SK-N-SH treated with all-trans-retinoic acid at 6 μM for 48 hours (cell line): Measurements from ENCODE around the gene CERS2.
A peak's percentile ranks its signal among the peaks of the same experiment; 100 is the strongest.

Experiments used
- ATAC-seq: fragments of 200-7000 bp; cut with Tn5 transposase; 3 replicates; pipeline ENCODE4 v1.9.1; 2020; ENCODE audit warnings: mild to moderate bottlenecking, moderate library complexity
- ARNTL ChIP-seq: fragments of 450-650 bp; formaldehyde crosslinking; IDR thresholded peaks from 2 replicates; pipeline ENCODE4 v1.5.0; 2020; ENCODE audit warnings: low read depth, mild to moderate bottlenecking, moderate library complexity, borderline replicate concordance
- BACH2 ChIP-seq: fragments of 250-450 bp; sonication (Bioruptor Pico); IDR thresholded peaks from 2 replicates; pipeline ENCODE4 v1.9.0; 2021; ENCODE audit warnings: mild to moderate bottlenecking, borderline replicate concordance
- CSDC2 ChIP-seq: fragments of 250-450 bp; sonication (Bioruptor Pico); IDR thresholded peaks from 2 replicates; pipeline ENCODE4 v1.5.0; 2020; ENCODE audit warnings: mild to moderate bottlenecking, moderate library complexity
- CSRNP3 ChIP-seq: fragments of 250-450 bp; sonication (Bioruptor Pico); IDR thresholded peaks from 2 replicates; pipeline ENCODE4 v1.5.1; 2021; ENCODE audit warnings: mild to moderate bottlenecking, moderate library complexity
- ESRRG ChIP-seq: fragments of 250-450 bp; sonication (Bioruptor Pico); IDR thresholded peaks from 2 replicates; pipeline ENCODE4 v1.6.1; 2021; ENCODE audit warnings: mild to moderate bottlenecking
- GLIS3 ChIP-seq: fragments of 250-450 bp; sonication (Bioruptor Pico); IDR thresholded peaks from 2 replicates; pipeline ENCODE4 v1.5.0; 2020; ENCODE audit warnings: mild to moderate bottlenecking, moderate library complexity
- ISL1 ChIP-seq: fragments of 250-450 bp; sonication (Bioruptor Pico); IDR thresholded peaks from 2 replicates; pipeline ENCODE4 v2.1.2; 2022; ENCODE audit warnings: mild to moderate bottlenecking, moderate library complexity
- OSR1 ChIP-seq: fragments of 250-450 bp; sonication (Bioruptor Pico); IDR thresholded peaks from 2 replicates; pipeline ENCODE4 v1.8.0; 2022; ENCODE audit warnings: moderate library complexity, mild to moderate bottlenecking, inconsistent platforms
- PATZ1 ChIP-seq: fragments of 250-450 bp; sonication (Bioruptor Pico); IDR thresholded peaks from 2 replicates; pipeline ENCODE4 v1.8.0; 2020; ENCODE audit warnings: mild to moderate bottlenecking, moderate library complexity, borderline replicate concordance
- PPARA ChIP-seq: fragments of 250-450 bp; sonication (Bioruptor Pico); IDR thresholded peaks from 2 replicates; pipeline ENCODE4 v1.5.0; 2020; ENCODE audit warnings: mild to moderate bottlenecking, borderline replicate concordance
- RARB ChIP-seq: fragments of 250-450 bp; sonication (Bioruptor Pico); IDR thresholded peaks from 2 replicates; pipeline ENCODE4 v1.8.0; 2021; ENCODE audit warnings: mild to moderate bottlenecking, moderate library complexity
- TCF4 ChIP-seq: fragments of 250-450 bp; sonication (Bioruptor Pico); IDR thresholded peaks from 2 replicates; pipeline ENCODE4 v1.8.0; 2021; ENCODE audit warnings: mild to moderate bottlenecking, moderate library complexity, borderline replicate concordance
- TOX ChIP-seq: fragments of 250-450 bp; sonication (Bioruptor Pico); IDR thresholded peaks from 2 replicates; pipeline ENCODE4 v1.8.0; 2021; ENCODE audit warnings: mild to moderate bottlenecking, moderate library complexity, borderline replicate concordance
- ZFP3 ChIP-seq: fragments of 250-450 bp; sonication (Bioruptor Pico); IDR thresholded peaks from 2 replicates; pipeline ENCODE4 v1.5.0; 2020; ENCODE audit warnings: mild to moderate bottlenecking, moderate library complexity
- ZFP30 ChIP-seq: fragments of 450-650 bp; formaldehyde crosslinking; IDR thresholded peaks from 2 replicates; pipeline ENCODE4 v1.5.0; 2022; ENCODE audit warnings: mild to moderate bottlenecking, moderate library complexity
- ZNF565 ChIP-seq: fragments of 450-650 bp; formaldehyde crosslinking; conservative IDR thresholded peaks from 2 replicates; pipeline ENCODE4 v1.5.0; 2020; ENCODE audit warnings: low read depth, mild to moderate bottlenecking, moderate library complexity
- ZNF70 ChIP-seq: fragments of 450-650 bp; formaldehyde crosslinking; IDR thresholded peaks from 2 replicates; pipeline ENCODE4 v1.5.0; 2020; ENCODE audit warnings: mild to moderate bottlenecking, moderate library complexity
- ZNF8 ChIP-seq: fragments of 450-650 bp; formaldehyde crosslinking; IDR thresholded peaks from 2 replicates; pipeline ENCODE4 v1.5.0; 2020; ENCODE audit warnings: mild to moderate bottlenecking, moderate library complexity
- TF ChIP-seq, protein P1 (sequence below): fragments of 250-450 bp; sonication (Bioruptor Pico); IDR thresholded peaks from 2 replicates; pipeline ENCODE4 v1.5.0; 2020; ENCODE audit warnings: mild to moderate bottlenecking, moderate library complexity
- TF ChIP-seq, protein P2 (sequence below): fragments of 250-450 bp; sonication (Bioruptor Pico); IDR thresholded peaks from 2 replicates; pipeline ENCODE4 v1.8.0; 2021; ENCODE audit warnings: low read depth, mild to moderate bottlenecking, moderate library complexity, borderline replicate concordance
- TF ChIP-seq, protein P3 (sequence below): fragments of 250-450 bp; sonication (Bioruptor Pico); IDR thresholded peaks from 2 replicates; pipeline ENCODE4 v1.5.1; 2020; ENCODE audit warnings: low read depth, mild to moderate bottlenecking, moderate library complexity

Gene CERS2, protein sequence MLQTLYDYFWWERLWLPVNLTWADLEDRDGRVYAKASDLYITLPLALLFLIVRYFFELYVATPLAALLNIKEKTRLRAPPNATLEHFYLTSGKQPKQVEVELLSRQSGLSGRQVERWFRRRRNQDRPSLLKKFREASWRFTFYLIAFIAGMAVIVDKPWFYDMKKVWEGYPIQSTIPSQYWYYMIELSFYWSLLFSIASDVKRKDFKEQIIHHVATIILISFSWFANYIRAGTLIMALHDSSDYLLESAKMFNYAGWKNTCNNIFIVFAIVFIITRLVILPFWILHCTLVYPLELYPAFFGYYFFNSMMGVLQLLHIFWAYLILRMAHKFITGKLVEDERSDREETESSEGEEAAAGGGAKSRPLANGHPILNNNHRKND

DNA sequence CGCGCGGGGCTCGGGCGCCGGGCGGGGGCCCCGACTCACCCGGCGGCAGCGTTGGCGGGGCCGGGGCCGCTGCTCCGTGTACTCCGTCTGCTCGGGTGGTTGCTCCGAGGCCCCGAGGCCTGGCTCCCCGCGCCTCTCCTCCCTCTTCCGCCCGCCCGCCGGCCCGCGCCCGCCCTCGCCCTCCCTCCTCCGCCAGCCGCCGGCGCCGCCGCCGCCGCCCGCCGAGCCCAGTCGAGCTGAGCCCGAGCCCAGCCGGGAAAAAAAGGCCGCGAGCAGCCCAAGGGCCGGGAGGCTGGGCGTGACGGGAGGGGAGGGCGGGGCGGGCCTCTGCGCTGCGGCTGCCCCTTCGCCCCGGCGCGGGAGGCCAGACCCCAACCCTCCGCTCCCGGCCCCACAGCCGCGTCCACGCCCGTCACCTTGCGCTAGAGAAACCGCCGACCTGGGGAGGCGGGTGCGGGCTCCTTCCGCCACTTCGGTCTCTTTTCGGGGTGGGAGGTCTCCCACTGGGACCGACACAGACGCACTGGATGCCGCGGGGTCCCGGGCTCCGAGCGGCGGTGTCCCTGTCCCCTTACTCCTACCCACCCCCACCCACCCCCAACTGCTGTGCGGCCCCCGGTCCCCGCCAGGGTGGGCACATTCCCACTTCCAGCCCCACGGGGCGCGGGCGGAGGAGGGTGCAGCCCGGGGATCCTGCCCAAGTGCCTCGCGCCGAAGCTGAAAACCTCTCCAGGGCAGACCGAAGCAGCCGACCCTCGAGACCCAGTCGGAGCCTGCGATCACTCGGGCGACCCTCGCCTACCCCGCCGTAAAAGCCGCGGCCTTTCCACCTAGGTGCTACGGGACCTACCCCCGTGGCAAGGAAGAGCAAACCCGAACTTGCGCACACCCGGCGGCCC lies at the start of gene CERS2:
Gene CERS2 (minus strand): TSS at position 256 of the 899 bp plus-strand sequence. CDS start 5,745 bp downstream, outside the sequence.
- TF ChIP-seq PPARA (CRISPR knock-in tag): no peak
- TF ChIP-seq ZNF70 (CRISPR knock-in tag): no peak
- TF ChIP-seq OSR1: no peak
- TF ChIP-seq ISL1 (CRISPR knock-in tag): no peak
- TF ChIP-seq ZNF565 (CRISPR knock-in tag): no peak
- no peak for TF ChIP-seq ARNTL (CRISPR knock-in tag)
- TF ChIP-seq PATZ1 (CRISPR knock-in tag): no peak
- no peak for TF ChIP-seq RARB
- TF ChIP-seq, protein P1, sequence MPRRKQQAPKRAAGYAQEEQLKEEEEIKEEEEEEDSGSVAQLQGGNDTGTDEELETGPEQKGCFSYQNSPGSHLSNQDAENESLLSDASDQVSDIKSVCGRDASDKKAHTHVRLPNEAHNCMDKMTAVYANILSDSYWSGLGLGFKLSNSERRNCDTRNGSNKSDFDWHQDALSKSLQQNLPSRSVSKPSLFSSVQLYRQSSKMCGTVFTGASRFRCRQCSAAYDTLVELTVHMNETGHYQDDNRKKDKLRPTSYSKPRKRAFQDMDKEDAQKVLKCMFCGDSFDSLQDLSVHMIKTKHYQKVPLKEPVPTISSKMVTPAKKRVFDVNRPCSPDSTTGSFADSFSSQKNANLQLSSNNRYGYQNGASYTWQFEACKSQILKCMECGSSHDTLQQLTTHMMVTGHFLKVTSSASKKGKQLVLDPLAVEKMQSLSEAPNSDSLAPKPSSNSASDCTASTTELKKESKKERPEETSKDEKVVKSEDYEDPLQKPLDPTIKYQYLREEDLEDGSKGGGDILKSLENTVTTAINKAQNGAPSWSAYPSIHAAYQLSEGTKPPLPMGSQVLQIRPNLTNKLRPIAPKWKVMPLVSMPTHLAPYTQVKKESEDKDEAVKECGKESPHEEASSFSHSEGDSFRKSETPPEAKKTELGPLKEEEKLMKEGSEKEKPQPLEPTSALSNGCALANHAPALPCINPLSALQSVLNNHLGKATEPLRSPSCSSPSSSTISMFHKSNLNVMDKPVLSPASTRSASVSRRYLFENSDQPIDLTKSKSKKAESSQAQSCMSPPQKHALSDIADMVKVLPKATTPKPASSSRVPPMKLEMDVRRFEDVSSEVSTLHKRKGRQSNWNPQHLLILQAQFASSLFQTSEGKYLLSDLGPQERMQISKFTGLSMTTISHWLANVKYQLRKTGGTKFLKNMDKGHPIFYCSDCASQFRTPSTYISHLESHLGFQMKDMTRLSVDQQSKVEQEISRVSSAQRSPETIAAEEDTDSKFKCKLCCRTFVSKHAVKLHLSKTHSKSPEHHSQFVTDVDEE (CRISPR knock-in tag): no peak
- TF ChIP-seq TOX: no peak
- no peak for TF ChIP-seq CSRNP3 (CRISPR knock-in tag)
- TF ChIP-seq, protein P2, sequence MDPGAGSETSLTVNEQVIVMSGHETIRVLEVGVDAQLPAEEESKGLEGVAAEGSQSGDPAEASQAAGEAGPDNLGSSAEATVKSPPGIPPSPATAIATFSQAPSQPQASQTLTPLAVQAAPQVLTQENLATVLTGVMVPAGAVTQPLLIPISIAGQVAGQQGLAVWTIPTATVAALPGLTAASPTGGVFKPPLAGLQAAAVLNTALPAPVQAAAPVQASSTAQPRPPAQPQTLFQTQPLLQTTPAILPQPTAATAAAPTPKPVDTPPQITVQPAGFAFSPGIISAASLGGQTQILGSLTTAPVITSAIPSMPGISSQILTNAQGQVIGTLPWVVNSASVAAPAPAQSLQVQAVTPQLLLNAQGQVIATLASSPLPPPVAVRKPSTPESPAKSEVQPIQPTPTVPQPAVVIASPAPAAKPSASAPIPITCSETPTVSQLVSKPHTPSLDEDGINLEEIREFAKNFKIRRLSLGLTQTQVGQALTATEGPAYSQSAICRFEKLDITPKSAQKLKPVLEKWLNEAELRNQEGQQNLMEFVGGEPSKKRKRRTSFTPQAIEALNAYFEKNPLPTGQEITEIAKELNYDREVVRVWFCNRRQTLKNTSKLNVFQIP: no peak
- TF ChIP-seq ZFP30 (CRISPR knock-in tag): no peak
- no peak for TF ChIP-seq ZNF8 (CRISPR knock-in tag)
- TF ChIP-seq, protein P3, sequence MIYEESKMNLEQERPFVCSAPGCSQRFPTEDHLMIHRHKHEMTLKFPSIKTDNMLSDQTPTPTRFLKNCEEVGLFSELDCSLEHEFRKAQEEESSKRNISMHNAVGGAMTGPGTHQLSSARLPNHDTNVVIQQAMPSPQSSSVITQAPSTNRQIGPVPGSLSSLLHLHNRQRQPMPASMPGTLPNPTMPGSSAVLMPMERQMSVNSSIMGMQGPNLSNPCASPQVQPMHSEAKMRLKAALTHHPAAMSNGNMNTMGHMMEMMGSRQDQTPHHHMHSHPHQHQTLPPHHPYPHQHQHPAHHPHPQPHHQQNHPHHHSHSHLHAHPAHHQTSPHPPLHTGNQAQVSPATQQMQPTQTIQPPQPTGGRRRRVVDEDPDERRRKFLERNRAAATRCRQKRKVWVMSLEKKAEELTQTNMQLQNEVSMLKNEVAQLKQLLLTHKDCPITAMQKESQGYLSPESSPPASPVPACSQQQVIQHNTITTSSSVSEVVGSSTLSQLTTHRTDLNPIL (CRISPR knock-in tag): no peak
- no peak for TF ChIP-seq ESRRG (CRISPR knock-in tag)
- no peak for TF ChIP-seq TCF4
- TF ChIP-seq BACH2 (CRISPR knock-in tag): no peak
- TF ChIP-seq GLIS3 (CRISPR knock-in tag): no peak
- TF ChIP-seq CSDC2 (CRISPR knock-in tag): no peak
- ATAC-seq: peak; percentile 65

DNA sequence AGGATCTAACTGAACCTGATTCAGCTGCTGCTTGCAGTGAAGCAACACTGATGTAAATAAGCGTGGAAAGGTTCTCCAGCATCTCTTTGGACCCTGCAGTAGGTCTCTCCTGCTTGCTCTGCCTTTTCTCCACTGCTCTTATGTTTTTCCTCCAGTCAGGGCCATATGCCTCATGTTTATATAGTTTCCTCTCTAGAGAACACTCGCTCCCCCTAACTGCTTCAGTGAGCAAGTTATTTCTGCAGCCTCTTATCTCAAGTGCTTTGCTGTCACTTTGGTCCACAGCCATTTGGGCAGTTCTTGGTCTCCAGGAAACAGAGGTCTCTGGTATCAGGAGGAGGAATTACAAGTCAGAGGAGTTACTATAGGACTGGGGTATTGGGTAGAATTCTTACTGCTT lies 38.9 kb upstream of the CERS2 start:
- no peak for ATAC-seq
- TF ChIP-seq BACH2 (CRISPR knock-in tag) (no peak), CSRNP3 (CRISPR knock-in tag) (no peak), ZFP3 (CRISPR knock-in tag) (no peak), CSDC2 (CRISPR knock-in tag) (no peak), PPARA (CRISPR knock-in tag) (no peak), GLIS3 (CRISPR knock-in tag) (no peak), ZNF70 (CRISPR knock-in tag) (no peak), ISL1 (CRISPR knock-in tag) (no peak), ZFP30 (CRISPR knock-in tag) (no peak)
- TF ChIP-seq, protein P1 (CRISPR knock-in tag): no peak
